K562 (cell line): Measurements from ENCODE around the gene COLEC12. TPM values are rescaled to one million over a fixed set of nuclear protein-coding genes. Genes with fewer than 3 reads are reported as not detected.

Experiments used
- ATAC-seq: fragments of 200-7000 bp; cut with Tn5 transposase; 3 replicates; pipeline ENCODE4 v1.9.1; 2020; ENCODE audit warnings: moderate library complexity
- BruUV-seq: library from RNA; stranded (reverse); fragments of 400-500 nt; replicated peaks from 2 replicates; lab custom pipeline; 2021; lab: Mats Ljungman, UMichigan
- CTCF ChIA-PET: fragments of 300-600 bp; formaldehyde crosslinking; extraction: SDS; loops from one replicate; lab custom pipeline; 2021; ENCODE audit warnings: low intra/inter-chr PET ratio; lab: Yijun Ruan, JAX
- POLR2A ChIA-PET: fragments of 300-600, 350-650 bp; sonication (Branson Sonifier 250); formaldehyde crosslinking; extraction: SDS; loops from one replicate; lab custom pipeline; 2021; ENCODE audit warnings: antibody characterized with exemption, inconsistent platforms; lab: Yijun Ruan, JAX
- DNase-seq, 4 experiments: peaks; one replicate each; pipeline versions ENCODE4 v3.0.0 to v3.0.0-alpha.2; 2011 to 2018; ENCODE audit warnings: low spot score in 3 of 4, mixed read lengths in 3 of 4; ENCODE audit errors: extremely low read depth in 1 of 4
- FAIRE-seq: peaks from 2 replicates; lab custom pipeline; 2011; peaks lifted over from hg19 to GRCh38; lab: Jason Lieb, UNC
- H2AFZ ChIP-seq: 2 replicates; pipeline ENCODE4 v1.6.0; 2011; ENCODE audit warnings: low read depth, low read length, control low read depth, inconsistent platforms
- H3K27ac ChIP-seq: fragments of 200-600 bp; 3 replicates; pipeline ENCODE4 v1.8.0; 2011; ENCODE audit warnings: low read depth, mild to moderate bottlenecking, control low read depth, inconsistent platforms, low read length, moderate library complexity, mixed read lengths; ENCODE audit errors: extremely low read depth
- H3K27me3 ChIP-seq, 2 experiments: fragments of 300-600 bp in 1 of 2; 2 replicates in 1 of 2; 3 replicates in 1 of 2; pipeline versions ENCODE4 v1.6.0 to v1.8.0; 2011; ENCODE audit warnings: inconsistent platforms in 2 of 2, low read length in 2 of 2, mild to moderate bottlenecking in 1 of 2, mixed read lengths in 1 of 2, moderate library complexity in 1 of 2; ENCODE audit not compliant: control insufficient read depth in 2 of 2, insufficient read depth in 2 of 2
- H3K36me3 ChIP-seq: fragments of 300-600 bp; 3 replicates; pipeline ENCODE4 v1.8.0; 2011; ENCODE audit warnings: mild to moderate bottlenecking, low read length, inconsistent platforms; ENCODE audit not compliant: control insufficient read depth, insufficient read depth
- H3K4me1 ChIP-seq, 2 experiments: fragments of 200-600 bp in 1 of 2; replicated peaks in 1 of 2; 2 replicates in 1 of 2; 3 replicates in 1 of 2; pipeline versions ENCODE4 v1.5.1 to v1.8.0; 2011; ENCODE audit warnings: inconsistent platforms in 2 of 2, low read length in 2 of 2, mild to moderate bottlenecking in 1 of 2, mixed read lengths in 1 of 2, moderate library complexity in 1 of 2; ENCODE audit not compliant: control insufficient read depth in 2 of 2, insufficient read depth in 2 of 2
- H3K4me2 ChIP-seq: 2 replicates; pipeline ENCODE4 v1.6.1; 2011; ENCODE audit warnings: low read length, control low read depth, inconsistent platforms, mixed read lengths; ENCODE audit not compliant: insufficient read depth
- H3K4me3 ChIP-seq: fragments of 200-600 bp; sonication (generic), shearing (Covaris generic); 2 replicates; pipeline ENCODE4 v1.5.1; 2016; ENCODE audit warnings: control low read depth, inconsistent platforms
- H3K79me2 ChIP-seq: fragments of 200-600 bp; 3 replicates; pipeline ENCODE4 v1.8.0; 2011; ENCODE audit warnings: low read length, inconsistent platforms; ENCODE audit not compliant: control insufficient read depth, insufficient read depth
- H3K9ac ChIP-seq, 2 experiments: 2 replicates each; pipeline versions ENCODE4 v1.6.0 to v1.6.1; 2011; ENCODE audit warnings: low read depth in 2 of 2, low read length in 2 of 2, control low read depth in 1 of 2, inconsistent platforms in 1 of 2, mild to moderate bottlenecking in 1 of 2, mixed read lengths in 1 of 2; ENCODE audit not compliant: insufficient read depth in 1 of 2
- H3K9me1 ChIP-seq: one replicate; pipeline ENCODE4 v1.6.0; 2011; ENCODE audit warnings: inconsistent platforms, mild to moderate bottlenecking, low read length, moderate library complexity; ENCODE audit not compliant: control insufficient read depth, insufficient read depth
- H3K9me3 ChIP-seq: replicated peaks from 2 replicates; pipeline ENCODE4 v1.5.1; 2011; ENCODE audit warnings: low read depth, low read length, inconsistent platforms; ENCODE audit not compliant: control insufficient read depth, insufficient read depth
- H4K20me1 ChIP-seq: replicated peaks from 2 replicates; pipeline ENCODE4 v1.6.1; 2011; ENCODE audit warnings: low read length, inconsistent platforms, mixed read lengths; ENCODE audit not compliant: control insufficient read depth, insufficient read depth
- CREM ChIP-seq: IDR thresholded peaks from 2 replicates; pipeline ENCODE4 v1.6.1; 2014; ENCODE audit warnings: antibody characterized with exemption, low read depth
- IRF1 ChIP-seq: sonication (generic); formaldehyde crosslinking; IDR thresholded peaks from 2 replicates; pipeline ENCODE4 v1.8.0; 2022; ENCODE audit warnings: missing genetic modification reagents, mild to moderate bottlenecking, borderline replicate concordance
- LARP7 ChIP-seq: fragments of 450-650 bp; IDR thresholded peaks from 2 replicates; pipeline ENCODE4 v1.6.1; 2016
- MBD2 ChIP-seq: sonication (generic); IDR thresholded peaks from 2 replicates; pipeline ENCODE4 v1.6.1; 2016; ENCODE audit warnings: low read depth, borderline replicate concordance
- RBM39 ChIP-seq: fragments of 200-400 bp; formaldehyde crosslinking; optimal IDR thresholded peaks from 2 replicates; pipeline ENCODE3; 2018; ENCODE audit warnings: low read depth, low read length
- REST ChIP-seq, 2 experiments: fragments of 450-650 bp; formaldehyde crosslinking in 1 of 2; IDR thresholded peaks; 2 replicates each; pipeline versions ENCODE4 v1.4.0 to v1.6.1; 2014 to 2020; ENCODE audit warnings: mild to moderate bottlenecking in 2 of 2, borderline replicate concordance in 1 of 2, low read depth in 1 of 2
- SIRT6 ChIP-seq: IDR thresholded peaks from one replicate; pipeline ENCODE4 v1.6.1; 2012; ENCODE audit warnings: low read depth, mild to moderate bottlenecking, control low read depth, inconsistent platforms, low read length, moderate library complexity
- ZNF699 ChIP-seq: fragments of 250-450 bp; sonication (Bioruptor Pico); IDR thresholded peaks from 2 replicates; pipeline ENCODE4 v1.8.0; 2021; ENCODE audit warnings: mild to moderate bottlenecking, moderate library complexity; ENCODE audit not compliant: insufficient replicate concordance
- WGBS: fragments of 100-300 bp; shearing (Covaris generic); methylation state at CpG from one replicate; pipeline ENCODE4 v1.1.6; 2016; ENCODE audit warnings: low coverage, mixed read lengths; ENCODE audit not compliant: insufficient coverage; ENCODE audit errors: missing lambda C conversion rate; 5-methylcytosine and 5-hydroxymethylcytosine counted together
- in situ Hi-C: fragments of 300-500 bp; cut with MboI; formaldehyde crosslinking; loops from 4 replicates; pipeline ENCODE4 v1.15.0; 2018; ENCODE audit warnings: inconsistent platforms, mixed read lengths
- intact Hi-C: fragments of 100-400 bp; cut with micrococcal nuclease; formaldehyde crosslinking; loops from 2 replicates; pipeline ENCODE4 v1.14.2; 2022
- polyA plus RNA-seq, 8 experiments: library from polyadenylated mRNA; depleted of rRNA in 4 of 8; stranded (reverse) in 5 of 8; unstranded in 3 of 8; fragments of >200 nt; fragmentation: Nextera tagmentation in 2 of 8; fragmentation: Illumina TruSeq in 1 of 8; extraction: Ambion mirVana in 2 of 8; extraction: Trizol in 1 of 8; gene quantifications; 2 replicates each; pipeline versions ENCODE4 v1.2.1 to v1.2.3, GENCODE V29; 2011 to 2014; ENCODE audit warnings: inconsistent platforms in 1 of 8, missing spikeins in 1 of 8
- total RNA-seq, 7 experiments: library from RNA; depleted of rRNA in 6 of 7; stranded (reverse); fragments of >200 nt in 6 of 7; fragmentation: Illumina TruSeq in 2 of 7; extraction: Trizol in 2 of 7; gene quantifications; 2 replicates each; pipeline versions ENCODE4 v1.2.1 to v1.2.3, GENCODE V29; 2011 to 2021; ENCODE audit warnings: low replicate concordance in 1 of 7

COLEC12 gene
- total and polyA plus RNA-seq, 9 of the 15 experiments (the other 6 are each of a cell fraction or from before 2014, with no cell fraction given) = 0.04 TPM; not detected in 8

- in situ Hi-C loops = no loop called here
- Histone ChIP-seq H3K9me3 (no peaks in the 10 kb centered on the region), H3K36me3 (no peaks in the 10 kb centered on the region), H3K4me1 (peaks cover 0 to under 1% of the 10 kb centered on the region in 2 experiments; a peak in 1 of 5 replicates), H4K20me1 (no peaks in the 10 kb centered on the region), H3K4me3 (no peak overlapping the region), H3K79me2 (no peaks in the 10 kb centered on the region), H3K9ac (no peak overlapping the region), H3K27ac (no peak overlapping the region), H3K4me2 (no peak overlapping the region), H2AFZ (no peak overlapping the region), H3K9me1 (no peaks in the 10 kb centered on the region), H3K27me3 (peaks cover 11 to 20% of the 10 kb centered on the region in 2 experiments; a peak in 4 of 5 replicates)
- 4% methylated on average over 5 of the region's 5 CpGs for WGBS
- ChIA-PET CTCF (no interaction called here), POLR2A (no interaction called here)
- ATAC-seq = no peak
- no peak for DNase-seq
- BruUV-seq = no TSS peak
- intact Hi-C loops = loop anchor here (10.0 kb wide), 1 partner anchor 341 kb away; no protein-coding TSS in a partner anchor
- TF ChIP-seq IRF1 (no peak), REST (IDR thresholded peaks at IDR 0.05; ENCODE audit: borderline replicate concordance) (no peak), REST (CRISPR knock-in tag; IDR thresholded peaks at IDR 0.05; ENCODE audit: low read depth) (no peak), ZNF699 (CRISPR knock-in tag) (no peak), MBD2 (no peak), SIRT6 (no peak), RBM39 (no peak), LARP7 (no peak), CREM (no peak)
- no peak for FAIRE-seq
These were observed 6.2 kb downstream of the COLEC12 start for GRCh38 chr18:493986-494983.
